ENCODE measurements around the gene MAST2. TPM values are rescaled to one million over a fixed set of nuclear protein-coding genes. Genes with fewer than 3 reads are reported as not detected.

Gene MAST2
- total and polyA plus RNA-seq, 2 donors (not counting 3 experiments of a cell fraction or from before 2014, with no cell fraction given): 25.0 to 41.2 TPM

DNA sequence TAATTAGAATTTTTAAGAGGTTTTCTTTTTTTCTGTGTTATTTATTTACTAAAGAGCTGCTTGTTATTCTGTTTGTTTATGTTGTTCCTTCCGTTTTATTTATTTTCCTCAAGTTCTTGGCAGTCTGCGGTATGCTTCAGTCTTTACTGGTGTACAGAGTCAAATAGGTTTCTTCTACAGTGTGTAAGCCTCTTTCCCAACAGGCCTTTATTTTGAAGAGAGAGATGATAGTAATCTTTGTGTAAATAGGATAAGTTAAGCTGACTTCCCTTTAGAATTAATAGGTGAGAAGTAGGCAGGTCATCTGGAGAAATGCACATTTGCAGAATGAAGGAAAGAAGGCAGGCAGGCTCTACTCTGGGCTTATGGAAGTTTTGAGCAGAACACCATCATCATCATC lies 23.8 kb downstream of the MAST2 start:
- H3K4me1 ChIP-seq (ENCODE audit: control insufficient read depth, extremely low read depth, insufficient read depth, low read length): no peaks in the 10 kb centered on the region
- H3K27me3 ChIP-seq (ENCODE audit: control insufficient read depth in 2 of 2, insufficient read depth in 2 of 2, low read length in 2 of 2): no peaks in the 10 kb centered on the region
- DNase-seq (ENCODE audit: low read depth, low spot score) (no peak), FAIRE-seq (no peak)
- ChIA-PET CTCF (interaction anchor here (0.7 to 1.2 kb wide), 2 partner anchors 13 to 16 kb away, joined by 3 read pairs; no protein-coding TSS in a partner anchor), POLR2A (no interaction called here)
- peaks cover 14% of the 10 kb centered on the region for H3K79me2 ChIP-seq (ENCODE audit: control insufficient read depth, insufficient read depth, low read length)
- H3K27ac ChIP-seq (ENCODE audit: insufficient read depth, low read depth, low read length): no peak overlapping the region
- H3K9me3 ChIP-seq (replicated peaks; ENCODE audit: control insufficient read depth, insufficient read depth, low read length): no peaks in the 10 kb centered on the region
- H4K20me1 ChIP-seq (replicated peaks; ENCODE audit: control insufficient read depth, extremely low read depth, insufficient read depth, low read length): no peaks in the 10 kb centered on the region
- TF ChIP-seq GATA2 (IDR thresholded peaks at IDR 0.05; ENCODE audit: insufficient read depth, insufficient read length, low read depth, low read length) (no peak), POLR2AphosphoS5 (IDR thresholded peaks at IDR 0.05; ENCODE audit: insufficient read depth, low read depth, low read length) (no peak), EZH2 (IDR thresholded peaks at IDR 0.05; ENCODE audit: borderline replicate concordance, low read depth, low read length, severe bottlenecking) (no peak), FOS (IDR thresholded peaks at IDR 0.05; ENCODE audit: borderline replicate concordance, insufficient read depth, low read length) (no peak), MYC (IDR thresholded peaks at IDR 0.05; ENCODE audit: low read depth, low read length) (no peak)
- TF ChIP-seq, protein P1, sequence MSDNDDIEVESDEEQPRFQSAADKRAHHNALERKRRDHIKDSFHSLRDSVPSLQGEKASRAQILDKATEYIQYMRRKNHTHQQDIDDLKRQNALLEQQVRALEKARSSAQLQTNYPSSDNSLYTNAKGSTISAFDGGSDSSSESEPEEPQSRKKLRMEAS (IDR thresholded peaks at IDR 0.05; ENCODE audit: insufficient read depth, insufficient read length): no peak
- TF ChIP-seq, protein P2, sequence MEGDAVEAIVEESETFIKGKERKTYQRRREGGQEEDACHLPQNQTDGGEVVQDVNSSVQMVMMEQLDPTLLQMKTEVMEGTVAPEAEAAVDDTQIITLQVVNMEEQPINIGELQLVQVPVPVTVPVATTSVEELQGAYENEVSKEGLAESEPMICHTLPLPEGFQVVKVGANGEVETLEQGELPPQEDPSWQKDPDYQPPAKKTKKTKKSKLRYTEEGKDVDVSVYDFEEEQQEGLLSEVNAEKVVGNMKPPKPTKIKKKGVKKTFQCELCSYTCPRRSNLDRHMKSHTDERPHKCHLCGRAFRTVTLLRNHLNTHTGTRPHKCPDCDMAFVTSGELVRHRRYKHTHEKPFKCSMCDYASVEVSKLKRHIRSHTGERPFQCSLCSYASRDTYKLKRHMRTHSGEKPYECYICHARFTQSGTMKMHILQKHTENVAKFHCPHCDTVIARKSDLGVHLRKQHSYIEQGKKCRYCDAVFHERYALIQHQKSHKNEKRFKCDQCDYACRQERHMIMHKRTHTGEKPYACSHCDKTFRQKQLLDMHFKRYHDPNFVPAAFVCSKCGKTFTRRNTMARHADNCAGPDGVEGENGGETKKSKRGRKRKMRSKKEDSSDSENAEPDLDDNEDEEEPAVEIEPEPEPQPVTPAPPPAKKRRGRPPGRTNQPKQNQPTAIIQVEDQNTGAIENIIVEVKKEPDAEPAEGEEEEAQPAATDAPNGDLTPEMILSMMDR (IDR thresholded peaks at IDR 0.05; ENCODE audit: extremely low read depth in 1 of 2, insufficient read depth in 1 of 2, low read depth in 1 of 2, low read length in 2 of 2): no peak
- dilution Hi-C loops (cut with MboI; ENCODE audit: extremely low pct_ligation_motif_present, low sequenced_read_pairs) (no loop called here), intact Hi-C loops (cut with micrococcal nuclease) (no loop called here)
- no peak overlapping the region for H3K4me3 ChIP-seq (replicated peaks in 1 of 3; ENCODE audit: insufficient read depth in 1 of 3, low read depth in 1 of 3, low read length in 3 of 3)
- no TSS peak for BruUV-seq (replicated peaks)
- H2AFZ ChIP-seq (ENCODE audit: low read depth, low read length): no peak overlapping the region
- no peak overlapping the region for H3K4me2 ChIP-seq (ENCODE audit: insufficient read depth, low read length)
- no peaks in the 10 kb centered on the region for H3K36me3 ChIP-seq (ENCODE audit: control insufficient read depth in 2 of 2, extremely low read depth in 1 of 2, insufficient read depth in 2 of 2, low read length in 2 of 2)
- no peaks in the 10 kb centered on the region for H3K9me1 ChIP-seq (replicated peaks; ENCODE audit: control insufficient read depth, extremely low read depth, insufficient read depth, low read length)
- no peak overlapping the region for H3K9ac ChIP-seq (replicated peaks; ENCODE audit: extremely low read depth, insufficient read depth, low read length)

Measured in endothelial cell of umbilical vein (primary cell).